Measurements from ENCODE around the gene B3GAT3. TPM values are rescaled to one million over a fixed set of nuclear protein-coding genes. Genes with fewer than 3 reads are reported as not detected.

The B3GAT3 gene
- total RNA-seq, 4 donors from 2014 or later, result 11.4 to 25.8 (median 22.4) TPM

DNA sequence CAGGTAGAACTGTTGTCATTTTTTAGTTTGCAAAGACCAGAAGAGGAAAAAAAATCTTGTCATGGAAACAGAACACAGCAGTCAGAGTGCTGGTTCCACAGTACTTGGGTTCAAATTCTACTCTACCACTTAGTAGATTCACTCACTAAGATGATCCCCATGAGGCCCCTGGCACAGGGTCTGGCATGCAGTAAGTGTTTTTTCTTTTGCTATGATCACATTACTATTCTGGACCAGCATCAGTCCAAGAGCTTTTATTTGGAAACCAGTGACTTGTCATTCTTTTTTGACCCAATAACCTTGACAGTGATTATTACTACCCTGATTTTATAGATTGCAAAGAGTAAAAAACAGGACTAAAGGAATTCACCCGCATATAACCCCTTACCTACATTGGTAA is 52.2 kb downstream of the B3GAT3 start:
- H3K27ac ChIP-seq, result peak overlapping the region in 2 of 4 donors; percentile 23 to 93
- ATAC-seq, result no peak
- H3K4me1 ChIP-seq, result peaks cover 0 to 47% (median 8%) of the 10 kb centered on the region in 3 donors
- H3K4me3 ChIP-seq, result no peak overlapping the region
- 54 to 89% methylated on average over 1 of the region's 1 CpG for WGBS, 2 donors (ENCODE audit: low coverage in 1 of 2)
- no peak for TF ChIP-seq CTCF (IDR thresholded peaks at IDR 0.05)
- TF ChIP-seq POLR2A (IDR thresholded peaks at IDR 0.05), result no peak
- TF ChIP-seq EP300 (IDR thresholded peaks at IDR 0.05), result no peak
- no peak for TF ChIP-seq POLR2AphosphoS5 (IDR thresholded peaks at IDR 0.05)
- H3K9me3 ChIP-seq, result no peaks in the 10 kb centered on the region
- peaks cover 0 to 79% of the 10 kb centered on the region in 2 donors for H3K36me3 ChIP-seq
- H3K27me3 ChIP-seq, result no peaks in the 10 kb centered on the region

- H3K9me3 ChIP-seq, result no peaks in the 10 kb centered on the region
- no peak overlapping the region for H3K27ac ChIP-seq
- no peak overlapping the region for H3K4me3 ChIP-seq
- no peak for TF ChIP-seq CTCF (IDR thresholded peaks at IDR 0.05)
- no peak for TF ChIP-seq POLR2A (IDR thresholded peaks at IDR 0.05)
- TF ChIP-seq EP300 (IDR thresholded peaks at IDR 0.05), result no peak
- TF ChIP-seq POLR2AphosphoS5 (IDR thresholded peaks at IDR 0.05), result no peak
- ATAC-seq, result no peak
- WGBS, 2 donors (ENCODE audit: low coverage in 1 of 2), result 60 to 75% methylated on average over 2 to 7 of the region's 8 CpGs
- H3K4me1 ChIP-seq, result peaks cover 0 to 42% (median 0%) of the 10 kb centered on the region in 3 donors
- peaks cover 0 to 100% of the 10 kb centered on the region in 2 donors for H3K36me3 ChIP-seq
- H3K27me3 ChIP-seq, result no peaks in the 10 kb centered on the region
Observed at GRCh38 chr11:62567018-62567633, 54.7 kb downstream of the B3GAT3 start.

GRCh38 chr11:62566247-62566646 is 55.5 kb downstream of the B3GAT3 start:
- peaks cover 0 to 98% of the 10 kb centered on the region in 2 donors for H3K36me3 ChIP-seq
- H3K4me1 ChIP-seq, result peaks cover 0 to 42% (median under 1%) of the 10 kb centered on the region in 3 donors
- 88 to 95% methylated on average over 8 of the region's 8 CpGs for WGBS, 2 donors (ENCODE audit: low coverage in 1 of 2)
- H3K9me3 ChIP-seq, result no peaks in the 10 kb centered on the region
- H3K27me3 ChIP-seq, result no peaks in the 10 kb centered on the region
- H3K27ac ChIP-seq, result peak overlapping the region in 1 of 4 donors; percentile 35
- TF ChIP-seq EP300 (IDR thresholded peaks at IDR 0.05), result no peak
- no peak for TF ChIP-seq CTCF (IDR thresholded peaks at IDR 0.05)
- TF ChIP-seq POLR2A (IDR thresholded peaks at IDR 0.05), result no peak
- TF ChIP-seq POLR2AphosphoS5 (IDR thresholded peaks at IDR 0.05), result no peak
- no peak overlapping the region for H3K4me3 ChIP-seq
- no peak for ATAC-seq

Small RNAs within 50 kb of the gene (small RNA-seq; reads per million reads assigned to genes)
- gene AP001458.1, result 0 reads per million in 4 donors
- gene MIR6747, result 0 to 0.26 (median 0) reads per million in 4 donors
- gene SNORA57, result 0 reads per million in 4 donors

Other genes starting within 250 kb of the B3GAT3 start
- not detected for gene SCGB1A1, start 203.0 kb downstream of the B3GAT3 start, total RNA-seq
- 1,000 to 10,000 TPM; 1,348 to 2,181 (median 1,745) TPM for gene AHNAK, start 75.2 kb downstream of the B3GAT3 start, total RNA-seq
- gene EEF1G, start 48.1 kb downstream of the B3GAT3 start, total RNA-seq, result 1,000 to 10,000 TPM; 1,070 to 1,712 (median 1,374) TPM
- 1 to 10 TPM; 3.8 to 9.6 (median 7.6) TPM for gene TUT1, start 30.5 kb downstream of the B3GAT3 start, total RNA-seq
- 10 to 100 TPM; 67.9 to 88.7 (median 85.6) TPM for gene MTA2, start 20.1 kb downstream of the B3GAT3 start, total RNA-seq
- gene EML3, start 9.2 kb downstream of the B3GAT3 start, total RNA-seq, result 10 to 100 TPM; 25.4 to 36.7 (median 31.9) TPM
- gene ROM1, start 8.7 kb downstream of the B3GAT3 start, total RNA-seq, result 10 to 100 TPM in 3 of 4 donors, 1 to 10 TPM in 1; 3.0 to 18.3 (median 10.7) TPM
- gene GANAB, start 24.6 kb upstream of the B3GAT3 start, total RNA-seq, result 100 to 1,000 TPM in 3 of 4 donors, 10 to 100 TPM in 1; 87.8 to 151 (median 134) TPM
- gene INTS5, start 31.3 kb upstream of the B3GAT3 start, total RNA-seq, result 10 to 100 TPM; 12.6 to 19.0 (median 14.5) TPM
- gene C11orf98, start 43.2 kb upstream of the B3GAT3 start, total RNA-seq, result 10 to 100 TPM; 19.3 to 39.5 (median 26.8) TPM
- gene CSKMT, start 43.3 kb upstream of the B3GAT3 start, total RNA-seq, result 10 to 100 TPM in 1 of 4 donors, 1 to 10 TPM in 3; 2.0 to 18.6 (median 7.3) TPM
- gene UQCC3, start 49.7 kb upstream of the B3GAT3 start, total RNA-seq, result 10 to 100 TPM in 1 of 4 donors, 1 to 10 TPM in 3; 7.3 to 10.1 (median 8.4) TPM
- 1 to 10 TPM; 1.2 to 3.9 (median 2.2) TPM for gene LBHD1, start 50.3 kb upstream of the B3GAT3 start, total RNA-seq
- 100 to 1,000 TPM; 162 to 185 (median 174) TPM for gene UBXN1, start 57.1 kb upstream of the B3GAT3 start, total RNA-seq
- 10 to 100 TPM; 20.1 to 42.1 (median 32.1) TPM for gene LRRN4CL, start 67.5 kb upstream of the B3GAT3 start, total RNA-seq
- 10 to 100 TPM; 25.7 to 37.8 (median 29.2) TPM for gene BSCL2, start 85.4 kb upstream of the B3GAT3 start, total RNA-seq
- gene GNG3, start 85.7 kb upstream of the B3GAT3 start, total RNA-seq, result not detected
- 10 to 100 TPM; 24.2 to 43.7 (median 31.0) TPM for gene HNRNPUL2, start 105.5 kb upstream of the B3GAT3 start, total RNA-seq
- gene TTC9C, start 106.5 kb upstream of the B3GAT3 start, total RNA-seq, result 10 to 100 TPM; 12.5 to 20.5 (median 19.8) TPM
- gene ZBTB3, start 132.2 kb upstream of the B3GAT3 start, total RNA-seq, result 10 to 100 TPM in 3 of 4 donors, 1 to 10 TPM in 1; 8.8 to 15.8 (median 12.3) TPM
- gene POLR2G, start 139.6 kb upstream of the B3GAT3 start, total RNA-seq, result 10 to 100 TPM; 34.4 to 49.5 (median 39.5) TPM
- 10 to 100 TPM in 3 of 4 donors, 1 to 10 TPM in 1; 5.5 to 23.4 (median 14.5) TPM for gene TAF6L, start 149.4 kb upstream of the B3GAT3 start, total RNA-seq
- gene TMEM179B, start 165.4 kb upstream of the B3GAT3 start, total RNA-seq, result 10 to 100 TPM; 25.8 to 50.7 (median 33.9) TPM
- 10 to 100 TPM; 17.0 to 25.8 (median 19.1) TPM for gene TMEM223, start 170.0 kb upstream of the B3GAT3 start, total RNA-seq
- 10 to 100 TPM; 33.2 to 72.3 (median 57.2) TPM for gene NXF1, start 183.5 kb upstream of the B3GAT3 start, total RNA-seq
- 10 to 100 TPM; 23.3 to 31.6 (median 27.8) TPM for gene STX5, start 210.1 kb upstream of the B3GAT3 start, total RNA-seq
- not detected for gene TEX54, start 210.9 kb upstream of the B3GAT3 start, total RNA-seq
- gene WDR74, start 217.6 kb upstream of the B3GAT3 start, total RNA-seq, result 10 to 100 TPM; 26.6 to 46.8 (median 39.3) TPM